GM19193 (cell line): ENCODE results near the gene MARK3.

Experiments used
- POLR2A ChIP-seq: IDR thresholded peaks from 4 replicates; pipeline ENCODE4 v1.6.1; 2011; ENCODE audit not compliant: insufficient read depth, insufficient read length; ENCODE audit errors: extremely low read depth

Gene MARK3

DNA sequence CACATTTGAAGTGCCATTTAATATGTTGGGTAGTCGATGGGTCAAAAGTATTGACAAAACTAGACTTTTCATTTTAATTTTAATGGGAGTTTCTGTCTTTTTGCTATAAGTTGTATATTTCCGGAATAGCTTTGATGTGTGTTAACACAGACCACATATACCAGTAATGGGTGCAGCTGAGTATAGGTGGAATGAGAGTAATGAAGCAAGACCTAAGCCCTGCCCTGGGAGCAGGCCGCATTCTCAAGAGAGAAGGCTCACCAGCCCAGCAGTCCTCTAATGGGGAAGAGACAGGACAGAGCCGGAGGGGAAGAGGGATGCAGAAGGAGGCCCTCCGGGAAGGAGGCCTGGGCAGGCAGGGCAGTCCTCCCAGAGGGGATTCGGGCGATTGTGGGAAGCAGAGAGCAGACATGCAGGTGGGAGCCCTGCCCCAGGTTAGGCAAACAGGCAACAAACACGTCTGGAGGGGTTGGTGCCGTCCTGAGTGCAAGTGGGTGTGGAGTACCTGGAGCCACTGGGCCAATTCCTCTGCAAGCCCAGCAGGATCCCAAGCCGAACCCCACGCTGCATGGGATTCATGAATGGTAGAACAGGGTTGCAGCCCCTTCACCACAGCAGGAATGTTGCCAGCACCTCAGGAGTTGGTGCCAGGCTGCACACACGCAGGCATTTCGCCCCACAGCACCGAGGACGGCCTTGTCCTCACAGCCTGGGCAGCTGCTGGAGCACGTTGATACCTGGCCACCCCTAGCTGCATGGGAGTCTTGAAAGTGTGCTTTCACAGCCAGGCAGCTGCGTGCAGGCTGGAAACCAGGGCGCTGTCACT is 129.6 kb downstream of the MARK3 start:
- no peak for TF ChIP-seq POLR2A

GRCh38 chr14:103516426-103517173 is 131.4 kb downstream of the MARK3 start:
- TF ChIP-seq POLR2A = no peak

DNA sequence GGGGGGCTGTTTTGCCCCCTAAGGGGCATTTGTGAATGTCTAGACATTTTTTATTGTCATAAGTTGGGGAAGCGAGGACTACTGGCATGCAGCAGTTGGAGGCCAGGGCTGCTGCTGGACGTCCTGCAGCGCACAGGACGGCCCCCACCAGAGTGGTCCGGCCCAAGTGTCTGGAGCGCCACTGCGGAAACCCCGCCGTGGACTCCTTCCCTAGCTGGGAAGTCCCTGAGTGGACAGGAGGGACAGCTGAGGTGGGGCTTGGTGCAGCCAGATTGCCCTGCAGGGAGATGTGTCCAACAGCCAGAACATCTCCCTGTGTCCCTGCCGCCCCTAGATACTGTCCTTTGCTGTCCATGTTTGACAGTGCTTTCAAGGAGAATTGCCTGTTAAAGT is 132.0 kb downstream of the MARK3 start:
- TF ChIP-seq POLR2A = no peak

- no peak for TF ChIP-seq POLR2A
Measured at GRCh38 chr14:103517721-103518421, 132.7 kb downstream of the MARK3 start.

DNA sequence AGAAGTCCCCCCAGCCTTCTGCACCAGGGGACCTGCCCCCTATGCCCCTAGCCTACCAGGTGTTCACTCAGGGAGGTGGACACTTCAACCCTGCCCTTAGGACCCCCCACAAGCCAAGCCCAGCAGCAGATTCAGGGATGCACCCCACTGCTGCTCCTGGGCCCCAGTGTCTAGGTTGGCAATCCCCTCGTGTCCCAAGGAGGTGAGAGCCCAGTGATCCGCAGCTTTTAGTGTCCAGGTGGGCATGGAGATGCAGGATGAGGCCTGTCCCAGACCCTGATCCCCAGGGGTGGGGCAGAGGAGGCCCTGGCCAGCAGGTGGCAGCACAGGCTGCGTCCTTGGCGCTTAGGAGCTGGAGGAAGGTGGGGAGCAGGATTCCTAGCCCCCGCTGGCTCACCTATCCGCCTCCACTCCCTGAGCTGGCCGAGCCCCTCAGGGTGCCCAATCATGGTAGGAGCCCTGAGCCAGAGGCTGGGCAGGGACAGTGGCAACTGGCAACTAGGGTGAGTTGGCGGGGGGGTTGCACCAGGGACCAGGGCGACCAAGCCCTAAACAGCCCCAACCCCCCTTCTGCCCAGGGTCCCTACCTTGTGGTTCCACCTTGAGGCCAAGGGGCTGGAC is 133.3 kb downstream of the MARK3 start:
- no peak for TF ChIP-seq POLR2A

DNA sequence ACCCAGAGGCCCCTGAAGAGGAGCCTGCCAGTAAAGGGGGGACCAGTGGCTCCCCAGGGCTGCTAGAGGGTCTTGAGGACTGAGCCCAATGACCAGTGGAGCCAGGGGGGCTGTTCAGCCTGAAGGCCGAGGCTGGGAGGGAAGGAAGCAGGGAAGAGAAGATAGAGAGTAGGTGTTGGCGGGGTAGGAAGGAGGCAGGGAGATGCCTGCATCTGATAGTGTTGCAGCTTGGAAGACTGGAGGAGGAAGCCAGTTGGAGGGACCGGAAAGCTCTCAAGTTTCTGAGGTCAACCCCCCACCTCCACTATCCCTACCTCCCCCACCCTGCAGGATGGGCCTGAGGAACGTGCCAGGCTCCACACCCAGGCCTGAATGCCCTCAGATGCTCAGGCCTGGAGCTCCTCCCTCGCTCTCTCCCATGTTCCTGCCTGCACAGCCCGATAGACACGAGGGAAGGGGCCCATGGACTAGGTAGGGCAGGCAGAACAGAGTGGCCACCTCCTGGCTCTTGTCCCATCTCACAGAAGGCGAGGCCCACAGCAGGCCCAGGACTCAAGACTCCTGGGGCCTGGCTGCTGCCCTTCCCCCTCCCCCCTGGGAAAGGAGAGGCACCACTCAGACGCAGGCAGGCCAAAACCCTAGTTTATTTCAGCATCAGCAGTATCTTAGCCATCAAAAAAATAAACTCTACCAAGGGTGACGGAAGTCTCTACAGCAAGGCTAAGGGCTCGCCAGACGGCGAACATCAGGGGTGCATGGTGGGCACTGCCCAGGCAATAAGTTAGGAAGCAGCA is 134.0 kb downstream of the MARK3 start:
- TF ChIP-seq POLR2A = no peak

- TF ChIP-seq POLR2A = no peak
Measured at GRCh38 chr14:103519837-103520212, 134.6 kb downstream of the MARK3 start.

DNA sequence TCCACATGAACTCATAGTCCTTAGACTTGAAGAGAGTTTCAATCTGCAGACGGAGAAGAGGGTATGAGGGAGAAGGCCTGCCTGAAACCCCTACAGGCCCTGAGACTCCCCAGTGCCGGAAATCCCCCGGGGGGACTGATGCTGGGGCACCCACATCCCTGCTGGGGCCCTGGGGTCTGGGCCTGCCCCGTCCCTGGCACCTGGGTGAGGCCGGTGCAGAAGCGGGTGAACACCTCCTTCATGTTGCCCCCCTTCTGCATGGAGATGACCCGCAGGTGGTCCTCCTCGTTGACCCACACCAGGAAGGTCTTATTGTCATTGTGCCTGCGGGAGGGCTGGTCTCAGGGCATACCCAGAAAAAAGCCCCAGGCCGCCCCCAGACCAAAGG is 135.0 kb downstream of the MARK3 start:
- no peak for TF ChIP-seq POLR2A

- TF ChIP-seq POLR2A = no peak
Measured at GRCh38 chr14:103520657-103521437, 135.6 kb downstream of the MARK3 start.

DNA sequence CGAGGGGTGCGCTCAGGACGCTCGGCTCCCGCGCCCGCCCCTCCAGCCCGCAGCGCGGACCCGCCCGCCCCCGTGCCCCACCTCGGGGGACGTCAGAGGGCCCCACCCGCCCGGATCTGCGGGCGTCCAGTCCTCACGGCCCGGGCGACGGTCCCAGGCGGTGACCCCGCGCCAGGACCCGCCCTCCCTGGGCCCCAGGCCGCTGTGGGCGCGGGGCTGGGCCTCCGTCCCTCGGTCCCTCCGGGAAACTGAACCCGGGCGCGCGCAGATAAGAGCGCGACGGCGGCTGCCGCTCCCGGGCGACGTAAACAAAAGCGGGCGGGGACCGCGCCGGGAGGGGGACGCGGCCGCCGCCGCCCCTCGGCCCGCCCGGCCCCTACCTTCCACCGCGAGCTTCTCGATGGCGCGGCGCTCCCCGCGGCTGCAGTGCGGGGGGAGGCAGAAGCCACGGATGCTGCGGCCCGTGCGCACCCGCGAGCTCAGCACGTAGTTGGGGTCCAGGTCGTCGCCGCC is 136.3 kb downstream of the MARK3 start:
- no peak for TF ChIP-seq POLR2A

GRCh38 chr14:103521951-103522563 is 136.8 kb downstream of the MARK3 start:
- TF ChIP-seq POLR2A = no peak

- TF ChIP-seq POLR2A = no peak
Measured at GRCh38 chr14:103522649-103523574, 137.7 kb downstream of the MARK3 start, which contains the start of gene CKB. Gene CKB, minus strand, starts transcription at chr14:103522830. Its CDS starts 337 bp downstream, at chr14:103522493.
